Endothelial cell of umbilical vein (primary cell): Measurements from ENCODE around the gene SPATA24. TPM values are rescaled to one million over a fixed set of nuclear protein-coding genes. Genes with fewer than 3 reads are reported as not detected.

Source experiments
- BruUV-seq: library from RNA; stranded (reverse); fragments of 400-500 nt; replicated peaks from 2 replicates; lab custom pipeline; 2021; lab: Mats Ljungman, UMichigan
- CTCF ChIA-PET: fragments of 300-600, 350-600 bp; sonication (Branson Sonifier 250); formaldehyde crosslinking; loops from one replicate; lab custom pipeline; 2021; ENCODE audit warnings: antibody characterized with exemption, inconsistent platforms; lab: Charles Lee
- POLR2A ChIA-PET: fragments of 300-600, 350-600 bp; sonication (Branson Sonifier 250); formaldehyde crosslinking; loops from one replicate; lab custom pipeline; 2021; ENCODE audit warnings: antibody characterized with exemption, inconsistent platforms; lab: Charles Lee
- DNase-seq: peaks from one replicate; pipeline ENCODE4 v3.0.0-alpha.2; 2011; ENCODE audit warnings: low read depth, low spot score
- FAIRE-seq: peaks from 2 replicates; lab custom pipeline; 2011; peaks lifted over from hg19 to GRCh38; lab: Jason Lieb, UNC
- H2AFZ ChIP-seq: 2 replicates; pipeline ENCODE4 v1.6.0; 2012; ENCODE audit warnings: low read depth, low read length, control low read depth, inconsistent platforms
- H3K27ac ChIP-seq: 2 replicates; pipeline ENCODE4 v1.5.1; 2011; ENCODE audit warnings: low read depth, mild to moderate bottlenecking, control low read depth, low read length, moderate library complexity; ENCODE audit not compliant: insufficient read depth
- H3K27me3 ChIP-seq, 2 experiments: 2 replicates each; pipeline versions ENCODE4 v1.6.0 to v1.6.1; 2011; ENCODE audit warnings: low read length in 2 of 2, mixed read lengths in 1 of 2; ENCODE audit not compliant: control insufficient read depth in 2 of 2, insufficient read depth in 2 of 2
- H3K36me3 ChIP-seq, 2 experiments: 2 replicates in 1 of 2; 3 replicates in 1 of 2; pipeline ENCODE4 v1.5.1; 2011; ENCODE audit warnings: low read length in 2 of 2, mild to moderate bottlenecking in 1 of 2, moderate library complexity in 1 of 2; ENCODE audit not compliant: control insufficient read depth in 2 of 2, insufficient read depth in 2 of 2; ENCODE audit errors: extremely low read depth in 1 of 2
- H3K4me1 ChIP-seq: 3 replicates; pipeline ENCODE4 v1.5.1; 2011; ENCODE audit warnings: mild to moderate bottlenecking, low read length; ENCODE audit not compliant: control insufficient read depth, insufficient read depth; ENCODE audit errors: extremely low read depth
- H3K4me2 ChIP-seq: 2 replicates; pipeline ENCODE4 v1.6.1; 2011; ENCODE audit warnings: low read length, control low read depth, mixed read lengths; ENCODE audit not compliant: insufficient read depth
- H3K4me3 ChIP-seq, 3 experiments: fragments of 200-600 bp in 1 of 3; sonication (generic), shearing (Covaris generic) in 1 of 3; replicated peaks in 1 of 3; 2 replicates each; pipeline ENCODE4 v1.5.1; 2011 to 2016; ENCODE audit warnings: control low read depth in 3 of 3, low read length in 3 of 3, mild to moderate bottlenecking in 2 of 3, inconsistent platforms in 1 of 3, low read depth in 1 of 3, moderate library complexity in 1 of 3; ENCODE audit not compliant: insufficient read depth in 1 of 3
- H3K79me2 ChIP-seq: 2 replicates; pipeline ENCODE4 v1.6.0; 2012; ENCODE audit warnings: low read length, inconsistent platforms; ENCODE audit not compliant: control insufficient read depth, insufficient read depth
- H3K9ac ChIP-seq: replicated peaks from 2 replicates; pipeline ENCODE3; 2011; ENCODE audit warnings: low read length, control low read depth; ENCODE audit not compliant: insufficient read depth; ENCODE audit errors: extremely low read depth
- H3K9me1 ChIP-seq: replicated peaks from 3 replicates; pipeline ENCODE4 v1.6.0; 2011; ENCODE audit warnings: mild to moderate bottlenecking, low read length; ENCODE audit not compliant: control insufficient read depth, insufficient read depth; ENCODE audit errors: extremely low read depth
- H3K9me3 ChIP-seq: replicated peaks from 2 replicates; pipeline ENCODE4 v1.5.1; 2012; ENCODE audit warnings: low read length, inconsistent platforms; ENCODE audit not compliant: control insufficient read depth, insufficient read depth
- H4K20me1 ChIP-seq: replicated peaks from 2 replicates; pipeline ENCODE3; 2011; ENCODE audit warnings: mild to moderate bottlenecking, low read length; ENCODE audit not compliant: control insufficient read depth, insufficient read depth; ENCODE audit errors: extremely low read depth
- CTCF ChIP-seq, 2 donors: IDR thresholded peaks; 1 replicate in 1 of 2; 2 replicates in 1 of 2; pipeline ENCODE4 v1.5.1; 2011; ENCODE audit warnings: low read length in 2 of 2, mild to moderate bottlenecking in 2 of 2, moderate library complexity in 2 of 2, control low read depth in 1 of 2, inconsistent platforms in 1 of 2, low read depth in 1 of 2; ENCODE audit not compliant: insufficient read depth in 1 of 2; ENCODE audit errors: extremely low read depth in 1 of 2
- EZH2 ChIP-seq: IDR thresholded peaks from 2 replicates; pipeline ENCODE4 v1.6.1; 2012; ENCODE audit warnings: borderline replicate concordance, low read depth, mild to moderate bottlenecking, moderate library complexity, low read length, inconsistent platforms; ENCODE audit not compliant: severe bottlenecking
- FOS ChIP-seq: IDR thresholded peaks from 2 replicates; pipeline ENCODE4 v1.6.1; 2011; ENCODE audit warnings: mild to moderate bottlenecking, low read length, moderate library complexity, borderline replicate concordance; ENCODE audit not compliant: insufficient read depth
- GATA2 ChIP-seq: IDR thresholded peaks from 2 replicates; pipeline ENCODE4 v1.7.0; 2011; ENCODE audit warnings: low read depth, mild to moderate bottlenecking, moderate library complexity, mixed read lengths, low read length; ENCODE audit not compliant: insufficient read length, insufficient read depth
- JUN ChIP-seq: IDR thresholded peaks from 2 replicates; pipeline ENCODE4 v1.6.1; 2011; ENCODE audit warnings: borderline replicate concordance, low read depth; ENCODE audit not compliant: insufficient read length, insufficient read depth
- MAX ChIP-seq: IDR thresholded peaks from 2 replicates; pipeline ENCODE4 v1.6.1; 2011; ENCODE audit not compliant: insufficient read depth, insufficient read length
- MYC ChIP-seq: IDR thresholded peaks from one replicate; pipeline ENCODE4 v1.6.1; 2011; ENCODE audit warnings: mild to moderate bottlenecking, low read depth, low read length
- POLR2A ChIP-seq: IDR thresholded peaks from 2 replicates; pipeline ENCODE4 v1.6.1; 2012; ENCODE audit warnings: low read depth, mild to moderate bottlenecking, control low read depth, low read length
- POLR2AphosphoS5 ChIP-seq: IDR thresholded peaks from 2 replicates; pipeline ENCODE4 v1.6.1; 2012; ENCODE audit warnings: low read depth, mild to moderate bottlenecking, control low read depth, low read length, moderate library complexity; ENCODE audit not compliant: insufficient read depth
- dilution Hi-C: fragments of 300-500 bp; cut with MboI; formaldehyde crosslinking; loops from one replicate; pipeline ENCODE4 v1.15.0; 2019; ENCODE audit warnings: low sequenced_read_pairs; ENCODE audit not compliant: extremely low pct_ligation_motif_present
- intact Hi-C: fragments of 100-400 bp; cut with micrococcal nuclease; formaldehyde crosslinking; loops from one replicate; pipeline ENCODE4 v1.10.0; 2022
- polyA plus RNA-seq, 4 experiments: library from polyadenylated mRNA; depleted of rRNA in 3 of 4; stranded (reverse) in 3 of 4; unstranded in 1 of 4; fragments of >200 nt; gene quantifications; 2 replicates each; pipeline versions ENCODE4 v1.2.1 to v1.2.3, GENCODE V29; 2011 to 2012; ENCODE audit warnings: missing spikeins in 1 of 4
- total RNA-seq: library from RNA; stranded (reverse); gene quantifications from 2 replicates; pipeline ENCODE4 v1.2.3, GENCODE V29; 2021

The SPATA24 gene
- total and polyA plus RNA-seq, 2 donors (not counting 3 experiments of a cell fraction or from before 2014, with no cell fraction given) = 3.2 to 7.9 TPM

GRCh38 chr5:139393497-139394122 is 10.3 kb downstream of the SPATA24 start:
- no peaks in the 10 kb centered on the region for H4K20me1 ChIP-seq
- H3K79me2 ChIP-seq = no peaks in the 10 kb centered on the region
- FAIRE-seq (no peak), DNase-seq (no peak)
- peaks cover 7 to 14% of the 10 kb centered on the region in 2 experiments for H3K27me3 ChIP-seq
- H3K27ac ChIP-seq = no peak overlapping the region
- ChIA-PET POLR2A (interaction anchor here (1.3 kb wide), 1 partner anchor 52 kb away, joined by 3 read pairs; the partner anchor contains the start of gene PAIP2), CTCF (interaction anchor here (1.0 to 2.1 kb wide), 4 partner anchors 9 to 120 kb away, joined by 3 to 7 read pairs (median 4); partner anchors contain the start of gene MATR3)
- no peaks in the 10 kb centered on the region for H3K9me1 ChIP-seq
- intact Hi-C loops = loop anchor here (1.0 to 5.0 kb wide), 3 partner anchors 51 to 815 kb away; partner anchors contain the start of gene MATR3
- TF ChIP-seq POLR2A (no peak), GATA2 (no peak), JUN (no peak), EZH2 (no peak), MAX (no peak), FOS (no peak), MYC (no peak), POLR2AphosphoS5 (no peak), CTCF (IDR thresholded peaks at IDR 0.05; ENCODE audit: extremely low read depth in 1 of 2, insufficient read depth in 1 of 2, low read depth in 1 of 2, low read length in 2 of 2) (no peak)
- TSS peak; percentile 10 for BruUV-seq
- no peaks in the 10 kb centered on the region for H3K36me3 ChIP-seq
- H2AFZ ChIP-seq = peak overlapping the region; percentile 64
- dilution Hi-C loops = no loop called here
- no peaks in the 10 kb centered on the region for H3K9me3 ChIP-seq
- peaks cover 6% of the 10 kb centered on the region for H3K4me1 ChIP-seq
- H3K4me3 ChIP-seq = peak overlapping the region in 2 of 3 experiments; percentile 1 to 35
- H3K9ac ChIP-seq = no peak overlapping the region
- peak overlapping the region; percentile 52 for H3K4me2 ChIP-seq
